Iris pigment epithelial cell (primary cell): ENCODE measurements around the gene CDX1.

Experiments used
- DNase-seq: peaks from one replicate; pipeline ENCODE4 v3.0.0-alpha.2; 2011; ENCODE audit warnings: low read depth

Gene CDX1

DNA sequence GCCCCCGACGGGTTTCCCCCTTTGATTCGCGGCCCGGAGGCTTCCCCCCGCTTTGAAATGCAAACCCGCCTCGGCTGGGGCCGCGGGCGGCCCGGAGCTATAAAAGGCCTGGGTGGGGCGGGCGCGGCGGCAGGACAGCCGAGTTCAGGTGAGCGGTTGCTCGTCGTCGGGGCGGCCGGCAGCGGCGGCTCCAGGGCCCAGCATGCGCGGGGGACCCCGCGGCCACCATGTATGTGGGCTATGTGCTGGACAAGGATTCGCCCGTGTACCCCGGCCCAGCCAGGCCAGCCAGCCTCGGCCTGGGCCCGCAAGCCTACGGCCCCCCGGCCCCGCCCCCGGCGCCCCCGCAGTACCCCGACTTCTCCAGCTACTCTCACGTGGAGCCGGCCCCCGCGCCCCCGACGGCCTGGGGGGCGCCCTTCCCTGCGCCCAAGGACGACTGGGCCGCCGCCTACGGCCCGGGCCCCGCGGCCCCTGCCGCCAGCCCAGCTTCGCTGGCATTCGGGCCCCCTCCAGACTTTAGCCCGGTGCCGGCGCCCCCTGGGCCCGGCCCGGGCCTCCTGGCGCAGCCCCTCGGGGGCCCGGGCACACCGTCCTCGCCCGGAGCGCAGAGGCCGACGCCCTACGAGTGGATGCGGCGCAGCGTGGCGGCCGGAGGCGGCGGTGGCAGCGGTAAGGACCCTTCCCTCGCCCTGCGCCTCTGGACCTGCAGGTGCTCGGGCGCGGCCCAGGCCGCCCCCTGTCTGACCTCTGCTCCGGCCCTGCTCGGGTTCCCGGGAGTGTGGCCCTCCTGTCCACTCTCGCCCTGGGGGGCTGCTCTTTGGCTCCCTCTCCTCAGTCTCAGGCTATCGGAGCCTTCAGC lies at the start of gene CDX1:
TSS of gene CDX1 (plus strand) at position 129 of the 862 bp plus-strand sequence. CDS start at position 228, 99 bp downstream.
- no peak for DNase-seq

DNA sequence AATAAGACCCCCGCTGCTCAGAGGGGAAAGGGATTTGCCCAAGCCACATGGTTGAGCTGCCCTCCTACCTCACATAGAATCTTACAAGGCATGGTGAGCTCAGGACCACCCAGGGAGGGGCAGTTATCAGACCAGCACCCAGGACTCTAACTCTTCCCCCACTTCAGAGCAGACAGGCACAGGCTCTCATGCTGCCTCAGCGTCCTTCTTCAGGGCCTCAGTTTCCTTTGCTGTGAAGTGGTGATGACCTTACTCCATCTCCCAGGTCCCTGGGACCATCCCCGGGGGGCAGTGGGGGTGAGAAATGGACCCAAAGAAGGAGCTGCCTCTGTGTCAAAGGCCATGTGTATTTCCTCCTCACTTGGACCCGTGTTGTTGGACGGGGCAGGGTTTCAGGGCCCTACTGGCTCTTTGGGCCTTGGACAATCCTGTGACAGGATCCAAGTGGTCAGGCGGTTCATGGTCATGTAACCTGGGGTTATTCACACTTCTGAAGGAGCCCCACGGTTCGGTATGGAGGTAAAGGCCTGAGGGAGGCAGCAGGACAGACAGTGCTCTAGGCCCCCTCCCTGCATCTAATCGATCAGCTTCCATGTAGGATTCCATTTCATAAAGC lies 48.5 kb upstream of the CDX1 start:
- no peak for DNase-seq

DNA sequence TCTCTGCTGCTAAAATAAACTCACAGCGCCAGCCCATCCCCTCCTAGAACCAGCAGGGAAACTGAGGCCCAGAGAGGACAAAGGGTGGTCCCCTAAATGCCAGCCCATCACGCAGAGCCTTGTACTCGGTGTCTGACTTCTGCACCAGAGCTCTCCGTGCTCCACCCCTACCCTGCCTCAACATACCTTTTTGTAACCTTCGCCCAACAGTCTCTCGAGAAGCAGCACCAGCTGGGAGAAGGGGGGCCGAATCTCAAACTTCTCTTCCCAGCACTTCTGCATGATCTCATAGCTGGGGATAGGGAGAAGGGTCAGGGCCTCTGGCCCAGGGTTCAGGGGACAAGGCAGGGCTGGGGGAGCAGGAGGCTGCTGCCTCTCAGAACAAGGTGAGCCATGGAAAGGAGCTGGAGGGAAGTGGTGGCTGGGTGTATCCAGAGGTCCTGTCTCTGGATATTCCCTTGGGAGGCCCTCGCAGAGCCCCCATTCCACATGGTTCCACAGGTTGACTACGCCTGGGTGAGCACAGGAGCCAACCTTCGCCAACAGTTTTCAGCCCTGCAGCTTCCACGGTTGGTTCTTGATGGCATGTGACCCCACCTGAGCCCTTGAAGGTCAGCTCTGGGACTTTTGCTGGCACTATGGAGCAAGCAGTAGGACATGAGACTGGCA lies 47.9 kb upstream of the CDX1 start:
- DNase-seq, result no peak

DNA sequence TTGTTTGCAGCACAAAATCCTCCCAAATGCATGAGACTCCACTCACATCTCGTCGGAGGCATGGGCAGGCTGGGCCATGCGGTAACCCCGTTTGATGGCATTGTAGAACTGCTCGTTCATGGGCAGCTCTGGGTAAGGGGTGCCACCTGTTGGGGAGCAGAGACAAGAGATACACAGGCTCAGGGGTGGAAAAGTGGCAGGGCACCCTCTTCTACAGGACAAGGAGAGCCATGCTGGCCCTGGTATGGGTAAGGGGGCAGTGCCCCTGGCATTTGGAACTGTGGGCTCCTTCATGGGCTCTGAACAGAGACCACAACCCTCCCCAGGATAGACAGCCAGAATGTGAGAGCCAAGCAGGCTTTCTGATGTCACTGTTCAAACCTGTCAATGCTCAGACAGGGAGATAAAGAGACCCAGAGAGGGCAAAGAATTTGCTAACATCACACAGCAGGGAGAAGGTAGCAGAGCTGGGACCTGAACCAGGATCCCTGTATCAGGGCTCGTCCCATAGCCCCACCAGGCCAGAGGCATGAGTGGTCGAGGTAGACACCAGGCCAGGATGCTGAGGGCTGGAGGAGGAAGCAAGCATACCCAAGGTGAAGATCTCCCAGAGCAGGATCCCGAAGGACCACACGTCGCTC lies 47.0 kb upstream of the CDX1 start:
- no peak for DNase-seq

DNA sequence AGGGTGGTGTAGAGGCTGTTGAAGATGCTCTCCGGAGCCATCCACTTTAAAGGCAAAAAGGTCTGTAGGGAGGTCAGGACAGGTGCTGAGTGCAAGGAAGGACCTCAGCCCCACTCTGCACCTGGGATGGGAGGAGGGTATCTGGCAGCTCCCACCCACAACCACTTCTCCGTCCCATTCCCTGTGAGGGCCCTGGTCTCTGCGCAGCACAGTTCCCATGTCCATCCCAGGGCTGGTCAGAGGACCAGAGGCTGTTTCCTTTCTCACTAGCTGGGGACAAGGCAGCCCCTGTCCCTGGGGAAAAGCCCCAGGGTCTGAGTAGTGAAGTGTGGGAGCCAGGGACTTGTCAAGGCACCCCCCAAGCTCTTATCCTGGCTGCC lies 46.5 kb upstream of the CDX1 start:
- no peak for DNase-seq

DNA sequence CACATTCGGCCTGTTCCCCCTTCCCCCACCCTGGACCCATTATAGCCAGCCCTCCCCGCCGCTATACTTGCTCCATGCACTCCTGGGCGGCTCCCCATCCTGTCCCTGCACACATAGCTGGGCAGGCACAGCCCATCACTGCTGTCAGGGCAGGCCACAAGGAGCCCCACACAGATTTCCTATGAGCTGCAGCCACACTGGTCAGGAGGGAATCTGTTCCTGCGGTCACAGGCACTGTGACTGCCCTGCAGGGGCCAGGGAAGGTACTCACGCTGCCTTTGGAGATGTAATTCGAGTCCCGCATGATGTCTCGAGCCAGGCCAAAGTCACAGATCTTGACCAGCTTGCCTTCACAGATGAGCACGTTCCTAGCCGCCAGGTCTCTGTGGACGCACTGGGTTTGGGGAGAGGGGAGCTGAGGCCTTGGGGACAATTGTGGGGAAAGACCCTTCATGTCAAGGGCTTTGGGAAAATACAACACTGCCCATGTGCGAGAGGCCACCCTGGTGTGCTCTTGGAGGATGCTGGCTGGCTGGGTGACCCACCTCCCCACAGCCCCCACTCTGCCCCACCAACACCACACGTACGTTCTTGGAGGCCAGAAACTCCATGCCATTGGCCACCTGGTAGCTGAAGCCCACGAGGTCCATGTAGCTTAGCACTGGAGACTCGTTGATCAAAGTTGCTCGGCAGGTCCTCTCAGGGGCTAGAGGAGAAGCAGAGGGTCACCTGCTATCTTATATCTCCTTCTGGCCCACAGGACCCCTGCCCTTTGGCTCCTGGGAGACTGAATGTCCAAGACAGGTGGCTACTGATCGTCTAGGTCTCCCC lies 45.7 kb upstream of the CDX1 start:
- DNase-seq, result no peak

DNA sequence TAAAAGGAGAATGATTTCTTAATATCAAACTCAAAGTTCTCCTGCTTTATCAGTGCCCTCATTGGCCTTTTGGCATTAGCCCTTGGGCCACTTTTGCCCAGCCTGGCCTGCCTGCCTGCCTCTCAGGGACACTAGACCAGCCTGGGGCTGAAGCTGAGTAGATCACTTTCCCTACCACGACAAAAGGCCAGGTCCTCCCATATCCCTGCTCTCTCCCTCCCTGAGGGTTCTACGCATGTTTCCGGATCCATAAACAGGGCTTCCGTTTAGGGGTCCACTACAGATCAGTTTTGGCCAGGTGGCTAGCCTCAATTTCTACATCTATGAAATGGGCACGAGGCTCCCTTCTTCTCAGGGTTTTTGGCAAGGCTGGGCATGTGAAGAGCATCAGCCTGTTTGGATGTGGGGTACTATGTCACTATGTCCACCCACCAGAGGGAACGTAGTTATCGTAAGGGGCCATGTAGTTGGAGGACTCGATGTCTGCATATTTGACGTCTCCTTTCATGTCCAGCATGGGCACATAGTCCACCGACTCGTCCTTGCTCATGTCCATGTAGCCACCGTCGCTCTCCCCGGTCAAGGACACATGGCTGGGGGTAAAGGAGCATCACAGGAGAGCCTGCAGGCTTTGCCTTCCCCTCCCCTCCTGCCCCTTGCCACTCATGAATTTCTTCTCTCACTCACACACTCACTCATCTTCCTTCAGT lies 45.0 kb upstream of the CDX1 start:
- DNase-seq, result no peak

DNA sequence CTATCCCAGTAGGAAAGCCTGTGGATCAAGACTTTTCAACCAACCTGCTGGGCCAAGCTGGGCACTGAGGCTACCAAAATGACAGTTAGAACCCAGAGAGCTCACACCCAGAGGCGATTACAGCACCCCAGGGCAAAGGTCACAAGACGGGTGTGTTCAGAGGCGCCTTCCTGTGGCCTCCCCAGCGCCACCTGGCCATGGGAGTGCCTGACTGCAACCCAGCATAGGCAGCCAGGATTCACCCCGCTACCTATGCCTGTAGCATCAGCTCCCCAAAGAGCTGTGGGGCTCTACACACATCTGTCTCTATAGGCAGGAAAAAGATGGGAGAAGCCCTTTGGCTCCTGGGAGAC lies 44.4 kb upstream of the CDX1 start:
- no peak for DNase-seq

DNA sequence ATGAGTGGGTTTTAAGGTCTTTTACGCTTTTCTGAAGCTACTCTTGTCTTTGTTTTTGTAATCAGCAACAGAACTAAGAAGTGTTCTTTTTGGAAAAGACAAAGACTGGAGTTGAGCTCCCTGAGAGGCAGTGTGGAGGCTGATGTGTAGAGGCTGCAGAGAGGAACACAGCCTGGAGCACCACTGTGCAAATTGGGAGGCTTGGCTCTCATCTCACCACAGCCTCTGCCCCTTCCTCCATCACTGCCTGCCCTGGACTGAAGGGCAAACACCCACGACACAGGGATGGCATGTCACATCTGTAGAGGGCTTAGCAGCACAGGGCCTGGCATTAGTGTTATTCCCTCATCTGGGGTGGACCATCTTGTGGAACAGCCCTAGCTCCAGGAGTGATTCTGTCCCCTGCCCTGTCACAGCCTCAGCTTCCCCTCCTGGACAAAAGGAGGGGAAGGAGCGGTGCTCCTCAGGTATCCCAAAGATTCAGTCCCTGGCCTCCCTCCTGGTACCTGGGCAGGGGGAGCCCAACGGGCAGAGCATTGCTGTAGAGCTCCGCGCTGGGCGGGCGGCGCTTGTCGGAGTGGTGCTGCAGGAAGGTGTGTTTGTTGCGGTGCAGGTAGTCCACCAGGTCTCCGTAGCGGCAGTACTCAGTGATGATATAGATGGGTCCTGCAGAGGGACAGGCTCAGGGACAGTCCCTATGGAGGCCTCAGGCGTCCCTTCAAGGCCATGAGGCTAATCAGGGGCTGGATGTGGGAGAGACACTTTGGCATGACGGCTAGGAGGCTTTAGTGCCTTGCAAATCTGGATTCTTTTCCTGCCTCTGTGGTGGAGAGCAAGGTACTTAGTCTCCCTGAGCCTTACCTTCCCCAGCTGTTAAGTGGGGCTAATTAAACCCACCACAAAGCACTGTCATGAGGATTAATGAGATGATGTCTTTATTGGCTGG lies 43.8 kb upstream of the CDX1 start:
- no peak for DNase-seq

DNA sequence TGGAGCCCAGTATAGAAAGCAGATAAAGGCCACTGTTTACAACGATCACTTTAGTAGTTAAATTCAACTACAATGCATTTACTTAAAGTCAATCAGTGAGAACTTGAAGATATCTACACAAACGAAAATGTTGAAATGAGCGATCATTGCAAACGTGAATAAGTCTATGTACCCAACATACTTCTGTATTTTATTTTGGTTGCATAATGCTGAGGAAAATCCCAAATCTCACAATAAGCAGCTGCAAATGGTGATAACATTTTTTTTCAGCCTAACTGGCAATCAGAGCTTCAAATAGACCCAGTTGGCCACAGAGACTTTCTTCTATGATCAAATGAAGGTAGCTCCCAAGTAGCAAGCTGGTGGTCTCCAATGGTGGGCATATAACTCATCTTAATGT lies 43.0 kb upstream of the CDX1 start:
- DNase-seq, result no peak

DNA sequence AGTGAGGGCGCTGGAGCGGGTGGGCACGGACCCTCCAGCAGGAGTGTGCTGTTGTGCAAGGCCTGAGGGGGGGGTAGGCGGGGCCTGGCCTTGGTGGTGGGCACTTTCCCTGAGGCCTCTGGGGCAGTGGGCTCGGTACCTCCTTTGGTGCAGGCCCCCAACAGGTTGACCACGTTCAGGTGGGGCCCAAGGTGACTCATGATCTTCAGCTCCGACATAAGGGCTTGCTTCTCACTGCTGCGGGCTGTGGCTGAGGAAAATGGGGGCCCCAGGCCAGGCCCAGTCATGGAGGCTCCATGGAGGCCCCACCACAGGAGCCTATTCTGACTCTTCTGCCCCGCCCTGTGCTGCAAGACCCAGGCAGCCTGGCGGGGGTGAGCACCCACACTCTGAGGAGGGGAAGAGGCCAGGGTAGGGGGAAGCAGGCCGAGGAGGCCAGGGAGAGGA lies 42.4 kb upstream of the CDX1 start:
- DNase-seq, result no peak

DNA sequence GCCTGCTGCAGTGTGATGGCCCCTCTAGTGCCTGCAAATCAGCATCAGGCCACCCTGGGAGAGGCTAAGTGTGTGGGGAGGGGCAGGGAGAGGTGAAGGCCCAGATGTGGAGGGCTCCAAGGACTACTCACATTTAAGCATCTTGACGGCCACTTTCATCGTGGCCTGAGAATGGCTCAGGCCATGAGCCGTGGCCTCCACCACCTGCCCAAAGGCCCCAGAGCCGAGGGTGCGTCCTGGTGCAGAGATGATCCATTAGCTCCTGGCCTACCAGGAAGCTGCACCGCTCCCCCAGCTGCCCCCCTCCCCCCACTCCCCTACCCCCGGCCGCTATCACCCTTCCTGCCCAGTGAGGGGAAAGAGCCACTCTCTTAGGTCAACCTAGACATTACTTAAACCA lies 42.0 kb upstream of the CDX1 start:
- DNase-seq, result no peak

DNA sequence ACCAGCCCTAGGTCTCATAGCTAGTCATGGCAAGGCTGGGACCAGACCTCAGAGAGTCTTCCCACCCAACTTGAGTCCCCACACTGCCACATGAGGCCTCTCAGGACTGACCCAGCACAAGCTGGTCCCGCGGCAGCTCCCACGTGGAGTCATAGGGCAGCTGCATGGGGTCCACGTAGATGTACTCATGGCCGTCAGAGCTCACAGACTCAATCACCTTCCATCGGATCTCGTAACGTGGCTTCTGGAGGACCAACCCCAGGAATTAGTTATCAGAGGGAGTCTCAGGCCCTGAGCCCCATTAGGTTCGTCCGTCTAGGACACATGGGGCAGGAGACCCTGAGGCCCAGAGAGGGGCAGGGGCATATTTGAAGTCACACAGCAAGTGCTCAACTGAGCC lies 41.2 kb upstream of the CDX1 start:
- no peak for DNase-seq

DNA sequence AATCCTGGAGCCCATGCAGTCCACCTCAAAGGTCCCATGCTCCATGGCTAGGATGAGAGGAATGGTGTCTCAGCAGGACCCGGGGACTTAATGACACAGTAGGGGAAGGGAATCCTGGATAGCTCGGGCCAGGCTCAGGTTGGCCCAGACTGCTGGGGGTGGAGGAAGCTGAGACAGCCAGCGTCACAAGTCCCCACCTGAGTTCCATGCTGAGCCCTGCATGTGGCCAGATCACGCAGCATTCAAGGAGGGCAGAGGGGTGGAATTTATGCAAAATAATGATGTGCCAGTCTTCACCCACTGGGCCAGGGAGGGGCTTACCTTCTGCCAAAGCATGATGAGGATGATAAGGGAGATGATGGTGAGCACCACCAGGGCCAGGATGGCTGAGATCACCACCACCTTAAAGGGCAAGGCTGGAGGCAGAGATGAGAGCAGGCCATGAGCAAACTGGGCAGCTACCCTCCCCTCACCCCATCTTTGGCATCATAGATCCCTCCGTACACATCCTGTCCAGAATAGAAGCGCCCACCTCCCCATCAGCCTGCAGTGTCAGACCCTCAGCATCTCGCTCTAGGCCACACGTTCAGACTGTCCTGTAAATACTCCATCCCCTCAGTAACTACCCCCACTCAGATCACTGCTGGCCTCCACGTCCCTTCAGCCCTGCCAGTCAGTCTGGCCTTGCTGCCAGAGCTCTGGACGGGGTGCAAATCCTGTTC lies 40.2 kb upstream of the CDX1 start:
- no peak for DNase-seq

DNA sequence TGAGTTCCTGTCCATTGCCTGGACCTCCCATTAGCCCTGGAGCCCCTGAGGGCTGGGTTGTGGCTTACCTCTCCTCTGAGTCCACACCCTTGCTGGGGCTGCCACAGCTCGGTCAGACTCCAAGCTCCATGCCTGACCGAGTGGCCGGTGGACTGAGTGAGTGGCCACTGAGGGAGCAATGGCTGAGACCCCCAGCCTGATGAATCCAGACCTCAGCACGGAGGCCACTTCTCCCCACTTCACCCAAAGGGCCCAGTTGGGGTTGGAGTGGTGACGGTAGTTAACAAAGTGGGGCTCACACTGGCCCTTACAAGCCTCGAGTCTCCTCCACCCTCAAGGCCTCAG lies 39.7 kb upstream of the CDX1 start:
- no peak for DNase-seq

DNA sequence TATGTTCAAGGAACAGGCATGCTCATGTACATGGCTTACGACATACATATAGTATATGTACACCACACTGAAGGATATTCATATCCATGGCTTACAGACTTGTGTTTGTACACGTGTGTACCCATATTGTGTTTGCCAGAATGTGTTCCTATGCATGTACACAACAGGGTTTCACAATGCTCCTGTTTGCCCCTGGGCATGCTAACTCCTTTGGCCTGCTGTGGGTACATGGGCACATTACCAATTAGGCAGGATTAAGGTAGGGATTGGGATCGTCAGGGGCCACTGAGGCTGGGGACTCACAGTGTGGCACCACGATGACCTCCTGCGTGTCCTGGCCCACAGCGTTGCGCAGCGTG lies 37.1 kb upstream of the CDX1 start:
- DNase-seq, result no peak

DNA sequence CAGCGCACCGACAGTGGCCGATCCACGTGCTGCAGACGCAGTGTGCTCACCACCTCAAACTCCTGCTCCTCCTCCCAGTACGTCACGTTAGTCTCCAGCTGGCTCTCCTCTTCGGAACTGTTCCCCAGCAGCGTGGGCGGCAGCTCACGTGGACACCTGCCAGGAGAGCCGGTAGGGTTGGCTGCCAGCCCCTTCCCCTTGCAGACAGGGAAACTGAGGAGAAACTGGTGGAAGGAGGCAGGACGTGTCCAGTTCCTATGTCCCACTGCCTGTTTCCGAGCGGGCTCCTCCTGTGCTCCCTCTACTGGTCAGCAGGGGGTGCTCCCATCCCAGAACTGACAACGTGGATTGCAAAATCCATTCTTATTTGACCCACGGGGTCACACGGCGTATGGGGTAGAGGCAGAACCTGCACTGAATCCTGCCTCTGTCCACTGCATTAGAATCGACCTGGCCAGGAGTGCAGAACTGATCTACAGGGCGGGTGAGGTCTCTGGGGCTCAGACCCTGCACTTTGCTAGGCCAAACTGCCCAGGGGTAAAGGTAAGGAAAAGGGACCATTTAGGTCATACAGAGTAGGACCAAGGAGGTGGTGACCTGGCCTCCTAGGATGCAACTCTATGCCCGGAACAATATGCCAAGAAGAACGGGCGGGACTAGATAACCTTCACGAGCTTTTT lies 36.6 kb upstream of the CDX1 start:
- DNase-seq, result peak; percentile 74

DNA sequence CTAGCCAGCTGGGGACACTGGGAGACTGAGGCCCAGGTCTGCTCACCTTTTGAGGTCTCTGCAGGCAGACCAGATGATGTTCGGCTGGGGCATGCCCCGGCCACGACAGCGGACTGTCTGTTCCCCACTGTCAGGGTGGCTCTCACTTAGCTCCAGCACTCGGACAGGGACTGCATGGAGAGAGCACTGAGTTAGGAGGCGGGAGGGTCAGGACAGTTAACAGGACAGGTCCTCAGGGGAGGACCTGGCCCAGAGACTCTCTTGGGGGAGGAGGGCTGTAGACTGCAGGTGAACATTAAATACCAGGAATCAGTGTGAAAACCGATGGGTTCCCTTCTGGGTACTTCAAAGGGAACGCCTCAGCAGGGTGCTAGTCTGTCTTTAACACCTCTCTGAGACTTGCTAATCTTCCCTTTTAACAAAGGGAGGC lies 36.1 kb upstream of the CDX1 start:
- DNase-seq, result no peak

DNA sequence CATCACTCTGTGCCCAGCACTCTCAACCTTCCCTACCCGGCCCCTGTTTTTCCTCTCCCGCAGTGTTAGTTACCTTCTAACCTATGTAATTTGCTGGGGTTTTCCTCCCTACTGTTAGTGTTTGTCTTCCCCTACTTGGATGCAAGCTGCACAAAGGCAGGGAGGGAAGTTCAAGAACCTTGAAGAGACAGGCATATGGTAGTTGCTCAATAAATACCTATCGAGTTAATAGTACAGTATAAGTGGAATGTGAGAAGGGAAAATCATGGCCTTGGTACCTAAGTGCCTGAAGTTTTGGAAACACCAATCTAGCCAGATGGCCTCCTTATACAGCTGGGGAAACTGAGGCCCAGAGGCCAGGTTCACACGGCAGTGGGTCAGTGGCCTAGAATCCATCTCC lies 35.1 kb upstream of the CDX1 start:
- DNase-seq, result peak; percentile 69
